Spleen (tissue), 11 donors: ENCODE measurements around the gene USP36. TPM values are rescaled to one million over a fixed set of nuclear protein-coding genes. Genes with fewer than 3 reads are reported as not detected.
"Not testable (repeated sequence)": the region's sequence is repeated elsewhere in the genome, so short reads cannot be mapped to it uniquely, and the experiment has no call there.

Experiments
- DNase-seq: peaks from one replicate; pipeline ENCODE4 v3.0.0-alpha.2; 2020
- H3K27ac ChIP-seq, 8 donors: fragments of 200-600 bp; sonication (generic) in 7 of 8; 1 replicate in 4 of 8; 2 replicates in 4 of 8; pipeline versions ENCODE4 v1.5.0 to v1.8.0; 2016 to 2021; ENCODE audit warnings: inconsistent platforms in 4 of 8, mild to moderate bottlenecking in 4 of 8, moderate library complexity in 1 of 8
- H3K27me3 ChIP-seq, 7 donors: fragments of 200-600 bp; sonication (generic) in 6 of 7; replicated peaks in 1 of 7; 1 replicate in 4 of 7; 2 replicates in 3 of 7; pipeline versions ENCODE4 v1.5.0 to v1.8.0; 2016 to 2021; ENCODE audit warnings: inconsistent platforms in 3 of 7, mild to moderate bottlenecking in 1 of 7
- H3K36me3 ChIP-seq, 6 donors: fragments of 200-600 bp; sonication (generic) in 5 of 6; 1 replicate in 4 of 6; 2 replicates in 2 of 6; pipeline versions ENCODE4 v1.5.0 to v1.8.0; 2016 to 2021; ENCODE audit warnings: inconsistent platforms in 2 of 6
- H3K4me1 ChIP-seq, 6 donors: fragments of 200-600 bp; sonication (generic) in 5 of 6; 1 replicate in 3 of 6; 2 replicates in 3 of 6; pipeline versions ENCODE4 v1.5.0 to v1.8.0; 2016 to 2021; ENCODE audit warnings: inconsistent platforms in 3 of 6
- H3K4me3 ChIP-seq, 8 donors: fragments of 200-600 bp; sonication (generic) in 7 of 8; 1 replicate in 4 of 8; 2 replicates in 4 of 8; pipeline versions ENCODE4 v1.5.0 to v1.8.0; 2016 to 2021; ENCODE audit warnings: inconsistent platforms in 4 of 8, mild to moderate bottlenecking in 4 of 8, moderate library complexity in 2 of 8
- H3K9me3 ChIP-seq, 8 donors: fragments of 200-600 bp; sonication (generic) in 7 of 8; 1 replicate in 4 of 8; 2 replicates in 4 of 8; pipeline versions ENCODE4 v1.5.0 to v1.8.0; 2016 to 2021; ENCODE audit warnings: inconsistent platforms in 4 of 8
- POLR2A ChIP-seq, 3 donors: fragments of 450-650 bp; IDR thresholded peaks; one replicate each; pipeline ENCODE4 v1.5.1; 2017; ENCODE audit warnings: antibody characterized with exemption in 3 of 3, mild to moderate bottlenecking in 1 of 3
- POLR2AphosphoS5 ChIP-seq, 3 donors: sonication (generic); formaldehyde crosslinking; IDR thresholded peaks; one replicate each; pipeline ENCODE4 v1.5.1; 2017; ENCODE audit warnings: antibody characterized with exemption in 3 of 3
- WGBS, 5 donors: extraction: QIAGEN DNeasy Blood & Tissue Kit in 3 of 5; methylation state at CpG; one replicate each; pipeline versions ENCODE4 v1.1.5 to v1.1.7; 2013 to 2018; 5-methylcytosine and 5-hydroxymethylcytosine counted together
- intact Hi-C: fragments of 100-400 bp; cut with DNase I; formaldehyde crosslinking; loops from one replicate; pipeline ENCODE4 v1.15.0; 2023; ENCODE audit warnings: low total_unique reads
- polyA plus RNA-seq, 3 donors: library from polyadenylated mRNA; stranded (reverse); fragments of 200-250 nt; gene quantifications; one replicate each; pipeline ENCODE4 v1.2.1, GENCODE V29; 2013
- total RNA-seq, 7 donors: library from RNA; depleted of rRNA in 3 of 7; stranded (reverse); fragments of >200 nt in 3 of 7; fragmentation: NEBNext Ultra II Directional in 4 of 7; extraction: Animal tissue kit (Norgen Biotek cat#: 25700) in 4 of 7; gene quantifications; one replicate each; pipeline versions ENCODE4 v1.1.0 to v1.2.1, GENCODE V29; 2016 to 2021
- TF ChIP-seq, protein P1 (sequence below), 11 experiments: fragments of 200-600 bp in 7 of 11; fragments of 450-650 bp in 4 of 11; sonication (generic) in 4 of 11; IDR thresholded peaks in 8 of 11; conservative IDR thresholded peaks in 3 of 11; 1 replicate in 7 of 11; 2 replicates in 4 of 11; pipeline versions ENCODE4 v1.4.0 to v1.8.0; 2016 to 2021; ENCODE audit warnings: antibody characterized with exemption in 11 of 11, inconsistent platforms in 4 of 11, mild to moderate bottlenecking in 1 of 11
- donor health status: healthy with polysubstance abuse.
- donor health status: DM: no; HTN: no; CAD: no; lungs with moderate emphysema.
- donor health status: DM: no; HTN: no; CAD: no.
- donor health status: Bipolar disorder and iron deficiency.
- donor health status: healthy.
- donor health status: DM: no; HTN: no; CAD: no.
- donor health status: DM: yes; HTN: yes; CAD: no.

Gene USP36
- total and polyA plus RNA-seq, 10 donors, result 13.4 to 95.0 (median 51.6) TPM

DNA sequence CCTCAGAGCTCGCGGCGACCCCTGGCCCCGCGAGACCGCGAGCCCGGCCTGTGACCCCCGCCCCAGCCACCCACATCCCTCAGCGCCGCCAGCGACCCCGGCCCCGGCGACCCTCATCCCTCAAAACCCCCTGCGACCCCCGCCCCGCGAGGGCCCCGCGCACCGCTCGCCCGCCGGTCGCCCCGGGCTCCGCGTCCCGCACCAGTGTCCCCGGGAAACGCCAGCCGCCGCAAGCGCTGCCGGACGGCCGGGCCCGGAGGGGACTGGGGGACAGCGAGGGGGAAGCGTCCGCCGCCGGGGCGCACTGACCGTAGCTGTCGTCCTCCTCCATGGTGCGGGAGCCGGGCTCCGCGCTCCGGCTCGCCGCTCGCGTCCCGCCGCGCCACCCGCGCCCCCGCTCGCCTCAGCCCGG lies 58.7 kb downstream of the USP36 start, which contains the start of gene CYTH1:
CYTH1 (minus strand) TSS at position 381 of the 412 bp plus-strand sequence; CDS start at position 331, 50 bp downstream.
- 0 to 2% (median 1%) methylated on average over 11 to 64 of the region's 64 CpGs for WGBS, 5 donors
- peak within 1 kb of the TSS; percentile 86 to 99 (median 98) for H3K27ac ChIP-seq
- peaks cover 47 to 80% (median 63%) of the 10 kb centered on the region in 6 donors for H3K4me1 ChIP-seq
- H3K27me3 ChIP-seq, result no peaks in the 10 kb centered on the region
- intact Hi-C loops, result loop anchor here (5.0 kb wide), 1 partner anchor 35 kb away; no protein-coding TSS in a partner anchor
- TF ChIP-seq, protein P1, sequence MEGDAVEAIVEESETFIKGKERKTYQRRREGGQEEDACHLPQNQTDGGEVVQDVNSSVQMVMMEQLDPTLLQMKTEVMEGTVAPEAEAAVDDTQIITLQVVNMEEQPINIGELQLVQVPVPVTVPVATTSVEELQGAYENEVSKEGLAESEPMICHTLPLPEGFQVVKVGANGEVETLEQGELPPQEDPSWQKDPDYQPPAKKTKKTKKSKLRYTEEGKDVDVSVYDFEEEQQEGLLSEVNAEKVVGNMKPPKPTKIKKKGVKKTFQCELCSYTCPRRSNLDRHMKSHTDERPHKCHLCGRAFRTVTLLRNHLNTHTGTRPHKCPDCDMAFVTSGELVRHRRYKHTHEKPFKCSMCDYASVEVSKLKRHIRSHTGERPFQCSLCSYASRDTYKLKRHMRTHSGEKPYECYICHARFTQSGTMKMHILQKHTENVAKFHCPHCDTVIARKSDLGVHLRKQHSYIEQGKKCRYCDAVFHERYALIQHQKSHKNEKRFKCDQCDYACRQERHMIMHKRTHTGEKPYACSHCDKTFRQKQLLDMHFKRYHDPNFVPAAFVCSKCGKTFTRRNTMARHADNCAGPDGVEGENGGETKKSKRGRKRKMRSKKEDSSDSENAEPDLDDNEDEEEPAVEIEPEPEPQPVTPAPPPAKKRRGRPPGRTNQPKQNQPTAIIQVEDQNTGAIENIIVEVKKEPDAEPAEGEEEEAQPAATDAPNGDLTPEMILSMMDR (IDR thresholded peaks at IDR 0.05 in 8 of 11, conservative IDR thresholded peaks at IDR 0.05 in 3 of 11), result no peak
- TF ChIP-seq POLR2A (IDR thresholded peaks at IDR 0.05), result peak in 1 of 3 donors; percentile 41
- H3K36me3 ChIP-seq, result no peaks in the 10 kb centered on the region
- DNase-seq, result no peak
- peak within 1 kb of the TSS; percentile 67 to 94 (median 83) for H3K4me3 ChIP-seq
- H3K9me3 ChIP-seq, result no peaks in the 10 kb centered on the region

DNA sequence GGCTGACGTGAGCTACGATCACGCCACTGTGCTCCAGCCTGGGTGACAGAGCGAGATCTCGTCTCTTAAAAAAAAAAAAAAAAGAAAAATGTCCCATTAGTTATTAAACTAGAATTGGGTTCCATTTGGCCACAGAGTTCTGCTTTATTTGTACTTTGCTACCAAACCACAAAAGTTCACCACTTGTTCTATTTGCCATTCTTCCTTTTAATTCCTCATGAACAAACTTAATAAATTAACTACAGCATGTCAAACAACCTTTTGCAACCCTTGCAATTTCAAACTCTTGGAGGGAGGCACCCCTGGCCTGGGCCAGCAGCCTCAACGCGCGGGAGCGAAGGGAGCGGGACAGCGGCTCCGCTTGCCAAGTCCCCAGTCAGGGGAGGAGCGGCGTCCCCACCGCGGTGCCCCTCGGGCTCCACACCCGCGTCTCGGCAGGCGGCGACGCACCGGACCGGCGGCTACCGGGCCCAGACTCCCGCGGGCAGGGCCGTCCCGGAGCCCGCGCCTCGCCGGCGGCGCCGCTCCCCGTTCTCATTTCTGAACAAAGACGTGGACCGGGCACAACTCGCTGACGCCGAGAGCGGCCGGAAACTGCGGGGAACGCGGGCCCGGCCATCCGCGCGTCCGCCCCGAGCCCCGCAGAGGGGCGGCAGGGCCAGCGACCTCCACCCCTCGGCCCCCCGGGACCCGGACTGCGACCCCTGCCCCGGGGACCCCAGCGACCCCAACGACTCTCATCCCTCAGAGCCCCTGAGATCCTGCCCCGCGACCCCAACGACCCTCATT lies 59.3 kb downstream of the USP36 start:
- H3K4me3 ChIP-seq, result peak overlapping the region; percentile 67 to 94 (median 83)
- H3K4me1 ChIP-seq, result peaks cover 53 to 86% (median 69%) of the 10 kb centered on the region in 6 donors
- TF ChIP-seq, protein P1 (IDR thresholded peaks at IDR 0.05 in 8 of 11, conservative IDR thresholded peaks at IDR 0.05 in 3 of 11), result no peak
- TF ChIP-seq POLR2AphosphoS5 (IDR thresholded peaks at IDR 0.05) (peak; percentile 28 to 73 (median 72)), POLR2A (IDR thresholded peaks at IDR 0.05) (no peak)
- no peaks in the 10 kb centered on the region for H3K27me3 ChIP-seq
- no peaks in the 10 kb centered on the region for H3K9me3 ChIP-seq
- H3K27ac ChIP-seq, result peak overlapping the region; percentile 86 to 99 (median 98)
- intact Hi-C loops, result loop anchor here (5.0 kb wide), 1 partner anchor 34 kb away; no protein-coding TSS in a partner anchor
- WGBS, 5 donors, result 2 to 3% (median 2%) methylated on average over 43 to 68 of the region's 68 CpGs
- no peaks in the 10 kb centered on the region for H3K36me3 ChIP-seq
- peak; percentile 94 for DNase-seq

DNA sequence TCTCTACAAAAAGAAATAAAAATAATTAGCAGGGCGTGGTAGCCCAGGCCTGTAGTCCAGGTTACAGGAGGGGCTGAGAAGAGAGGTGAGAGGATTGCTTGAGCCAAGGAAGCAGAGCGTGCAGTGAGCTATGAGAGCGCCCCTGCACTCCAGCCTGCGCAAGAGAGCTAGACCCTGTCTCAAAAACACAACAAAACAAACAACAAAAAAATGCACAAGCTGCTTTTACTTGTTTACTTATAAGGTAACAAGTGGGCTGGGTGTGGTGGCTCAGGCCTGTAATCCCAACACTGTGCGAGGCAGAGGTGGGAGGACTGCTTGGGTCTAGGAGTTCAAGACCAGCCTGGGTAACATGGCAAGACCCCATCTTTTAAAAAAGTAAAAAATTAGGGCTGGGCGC lies 60.3 kb downstream of the USP36 start:
- Histone ChIP-seq H3K27me3 (no peaks in the 10 kb centered on the region), H3K36me3 (no peaks in the 10 kb centered on the region), H3K27ac (peak overlapping the region; percentile 86 to 99 (median 98)), H3K4me1 (peaks cover 59 to 90% (median 78%) of the 10 kb centered on the region in 6 donors), H3K4me3 (peak overlapping the region in 7 of 8 donors; percentile 67 to 94 (median 82)), H3K9me3 (no peaks in the 10 kb centered on the region)
- WGBS, 5 donors, result 57 to 75% (median 67%) methylated on average over 6 of the region's 6 CpGs
- intact Hi-C loops, result loop anchor here (5.0 kb wide), 1 partner anchor 33 kb away; no protein-coding TSS in a partner anchor
- TF ChIP-seq, protein P1 (IDR thresholded peaks at IDR 0.05 in 8 of 11, conservative IDR thresholded peaks at IDR 0.05 in 3 of 11), result no peak
- TF ChIP-seq POLR2A (IDR thresholded peaks at IDR 0.05) (no peak), POLR2AphosphoS5 (IDR thresholded peaks at IDR 0.05) (no peak)
- peak; percentile 74 for DNase-seq

DNA sequence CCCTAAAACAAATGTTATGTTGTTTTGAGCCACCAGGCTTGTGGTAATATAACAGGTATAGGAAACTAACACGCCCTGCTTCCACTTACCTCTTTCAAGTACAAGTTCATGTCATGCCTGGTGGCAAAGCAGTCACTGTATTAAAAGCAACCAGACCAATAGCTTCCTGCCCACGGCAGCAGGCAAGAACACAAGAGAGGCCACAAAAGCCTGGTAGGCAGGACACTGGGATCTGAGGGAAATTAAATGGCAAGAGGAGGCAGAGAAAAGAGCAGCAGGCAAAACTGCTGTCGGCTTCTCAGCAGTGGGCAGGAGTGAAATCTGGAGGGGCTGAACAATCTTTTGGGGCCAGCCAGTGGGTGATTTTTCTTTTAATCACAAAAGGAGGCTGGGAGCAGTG lies 60.8 kb downstream of the USP36 start:
- H3K27ac ChIP-seq, result peak overlapping the region; percentile 86 to 99 (median 98)
- DNase-seq, result peak; percentile 78
- H3K4me3 ChIP-seq, result peak overlapping the region in 7 of 8 donors; percentile 67 to 94 (median 82)
- no peaks in the 10 kb centered on the region for H3K9me3 ChIP-seq
- 21 to 33% (median 27%) methylated on average over 3 of the region's 3 CpGs for WGBS, 5 donors
- TF ChIP-seq POLR2AphosphoS5 (IDR thresholded peaks at IDR 0.05), result peak in 2 of 3 donors; percentile 55 to 98
- TF ChIP-seq, protein P1 (IDR thresholded peaks at IDR 0.05 in 8 of 11, conservative IDR thresholded peaks at IDR 0.05 in 3 of 11), result peak in 6 of 11 experiments; percentile 5 to 45 (median 28)
- peak in 2 of 3 donors; percentile 63 to 86 for TF ChIP-seq POLR2A (IDR thresholded peaks at IDR 0.05)
- no peaks in the 10 kb centered on the region for H3K27me3 ChIP-seq
- intact Hi-C loops, result loop anchor here (5.0 kb wide), 1 partner anchor 33 kb away; no protein-coding TSS in a partner anchor
- peaks cover 64 to 90% (median 80%) of the 10 kb centered on the region in 6 donors for H3K4me1 ChIP-seq
- H3K36me3 ChIP-seq, result no peaks in the 10 kb centered on the region

DNA sequence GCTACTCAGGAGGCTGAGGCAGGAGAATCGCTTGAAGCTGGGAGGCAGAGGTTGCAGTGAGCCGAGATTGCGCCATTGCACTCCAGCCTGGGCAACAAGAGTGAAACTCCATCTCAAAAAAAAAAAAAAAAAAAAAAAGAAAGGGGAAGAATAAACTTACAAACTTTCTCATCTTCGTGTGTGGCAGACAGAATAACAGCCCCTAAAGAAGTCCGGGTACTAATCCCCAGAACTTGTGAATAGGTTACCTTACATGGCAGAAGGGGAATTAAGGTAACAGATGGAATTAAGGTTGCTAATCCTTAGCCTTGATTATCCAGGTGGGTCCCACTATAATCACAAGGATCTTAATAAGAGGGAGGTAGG lies 61.3 kb downstream of the USP36 start:
- H3K27ac ChIP-seq, result peak overlapping the region; percentile 54 to 99 (median 98)
- H3K27me3 ChIP-seq, intact Hi-C loops, H3K36me3 ChIP-seq, H3K9me3 ChIP-seq, DNase-seq: not testable (repeated sequence)
- H3K4me3 ChIP-seq, result peak overlapping the region in 6 of 8 donors; percentile 67 to 94 (median 84)
- peaks cover 66 to 90% (median 82%) of the 10 kb centered on the region in 6 donors for H3K4me1 ChIP-seq
- WGBS, 5 donors, result 33 to 47% (median 38%) methylated on average over 5 of the region's 5 CpGs
